GM19372 (cell line): ENCODE data around the gene EGFL7.

Experiments used
- ATAC-seq: cut with Tn5 transposase; IDR thresholded peaks from one replicate; pipeline ENCODE4 v1.9.1; 2021; ENCODE audit warnings: mild to moderate bottlenecking, low read depth, moderate library complexity; ENCODE audit not compliant: unreplicated experiment

Gene EGFL7

DNA sequence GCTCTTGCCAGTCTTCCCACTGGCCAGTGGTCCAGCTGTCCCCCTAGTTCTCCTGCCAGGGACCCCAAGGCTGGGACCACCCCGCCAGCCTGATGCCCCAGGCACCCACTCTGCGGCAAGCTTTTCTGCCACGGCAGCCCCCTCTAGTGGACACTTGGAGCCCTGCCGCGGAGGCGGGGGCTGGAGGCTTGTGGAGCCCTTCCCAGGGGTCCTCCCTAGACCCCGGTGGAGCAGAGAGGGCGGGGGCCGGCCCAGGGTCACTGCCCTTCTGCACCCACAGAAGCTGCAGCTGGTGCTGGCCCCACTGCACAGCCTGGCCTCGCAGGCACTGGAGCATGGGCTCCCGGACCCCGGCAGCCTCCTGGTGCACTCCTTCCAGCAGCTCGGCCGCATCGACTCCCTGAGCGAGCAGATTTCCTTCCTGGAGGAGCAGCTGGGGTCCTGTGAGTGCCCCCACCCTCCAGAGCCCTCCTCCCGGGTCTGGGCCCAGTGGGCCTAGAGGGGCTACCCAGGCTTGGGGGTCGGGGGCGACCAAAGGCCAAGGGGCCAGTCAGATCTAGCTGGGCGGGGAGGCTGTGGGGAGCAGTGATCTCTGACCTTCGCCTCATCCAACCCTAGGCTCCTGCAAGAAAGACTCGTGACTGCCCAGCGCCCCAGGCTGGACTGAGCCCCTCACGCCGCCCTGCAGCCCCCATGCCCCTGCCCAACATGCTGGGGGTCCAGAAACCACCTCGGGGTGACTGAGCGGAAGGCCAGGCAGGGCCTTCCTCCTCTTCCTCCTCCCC is 9.1 kb downstream of the EGFL7 start:
- ATAC-seq = no peak

DNA sequence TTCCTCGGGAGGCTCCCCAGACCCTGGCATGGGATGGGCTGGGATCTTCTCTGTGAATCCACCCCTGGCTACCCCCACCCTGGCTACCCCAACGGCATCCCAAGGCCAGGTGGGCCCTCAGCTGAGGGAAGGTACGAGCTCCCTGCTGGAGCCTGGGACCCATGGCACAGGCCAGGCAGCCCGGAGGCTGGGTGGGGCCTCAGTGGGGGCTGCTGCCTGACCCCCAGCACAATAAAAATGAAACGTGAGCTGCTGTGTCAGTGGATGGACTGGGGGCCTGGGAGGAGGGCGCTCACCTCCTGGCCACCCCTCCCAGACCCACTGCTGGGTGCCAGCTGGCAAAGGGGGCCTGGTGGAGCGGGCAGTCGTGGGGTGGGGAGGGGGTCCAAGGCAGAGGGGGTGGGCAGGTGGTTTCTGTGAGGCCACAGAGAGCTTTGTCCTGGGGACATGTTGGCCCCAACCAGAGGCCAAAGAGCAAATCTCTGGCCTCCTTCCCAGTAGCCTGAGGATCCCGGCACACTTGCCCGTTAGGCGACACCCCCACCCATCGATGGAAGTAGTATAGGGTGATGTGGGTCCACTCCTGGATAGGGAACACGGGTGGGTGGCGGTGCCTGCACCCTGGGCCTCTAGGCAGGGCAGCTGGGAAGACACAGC is 9.8 kb downstream of the EGFL7 start:
- ATAC-seq = no peak

DNA sequence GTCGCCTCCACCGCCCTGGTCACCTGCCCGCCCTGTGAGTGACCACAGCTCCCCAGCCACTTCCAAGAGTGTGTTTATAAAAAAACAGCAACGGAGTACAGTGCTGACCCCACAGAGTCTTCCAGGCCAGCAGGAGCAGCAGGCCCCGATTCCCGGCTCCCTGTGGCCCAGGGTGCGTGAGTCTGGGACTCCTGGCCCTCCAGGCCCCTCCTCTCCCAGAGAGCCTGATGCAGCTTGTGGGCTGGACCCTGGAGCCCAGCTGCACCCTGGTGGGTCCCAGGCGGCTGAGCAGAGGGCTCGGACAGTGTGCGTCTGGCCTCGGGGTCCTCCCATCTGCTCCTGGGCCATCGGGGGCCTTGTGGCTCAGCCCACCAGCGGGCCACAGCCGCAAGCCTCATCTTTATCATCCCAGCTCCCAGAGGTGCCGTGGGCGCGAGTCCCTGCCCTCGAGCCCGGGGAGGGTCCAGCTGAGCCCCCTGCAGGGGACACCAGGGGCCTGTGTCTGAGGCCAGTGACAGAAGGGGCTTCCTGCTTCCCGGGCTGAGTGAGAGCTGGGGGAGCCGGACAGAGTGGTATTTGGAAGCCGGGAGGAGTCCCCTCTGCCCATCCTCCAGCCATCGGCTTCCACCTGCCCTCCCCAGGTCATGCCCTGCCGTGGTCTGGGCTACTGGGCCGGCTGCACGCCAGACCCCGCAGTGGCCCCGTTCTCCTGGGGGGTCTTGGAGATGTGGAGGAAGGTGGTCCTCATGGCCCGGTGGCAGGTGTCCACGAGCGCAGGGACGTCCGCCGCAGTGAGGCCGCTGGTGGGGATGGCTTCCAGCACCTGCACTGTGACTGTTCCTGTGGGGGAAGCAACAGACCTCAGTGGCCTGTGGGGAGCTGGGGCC is 10.6 kb downstream of the EGFL7 start:
- no peak for ATAC-seq

DNA sequence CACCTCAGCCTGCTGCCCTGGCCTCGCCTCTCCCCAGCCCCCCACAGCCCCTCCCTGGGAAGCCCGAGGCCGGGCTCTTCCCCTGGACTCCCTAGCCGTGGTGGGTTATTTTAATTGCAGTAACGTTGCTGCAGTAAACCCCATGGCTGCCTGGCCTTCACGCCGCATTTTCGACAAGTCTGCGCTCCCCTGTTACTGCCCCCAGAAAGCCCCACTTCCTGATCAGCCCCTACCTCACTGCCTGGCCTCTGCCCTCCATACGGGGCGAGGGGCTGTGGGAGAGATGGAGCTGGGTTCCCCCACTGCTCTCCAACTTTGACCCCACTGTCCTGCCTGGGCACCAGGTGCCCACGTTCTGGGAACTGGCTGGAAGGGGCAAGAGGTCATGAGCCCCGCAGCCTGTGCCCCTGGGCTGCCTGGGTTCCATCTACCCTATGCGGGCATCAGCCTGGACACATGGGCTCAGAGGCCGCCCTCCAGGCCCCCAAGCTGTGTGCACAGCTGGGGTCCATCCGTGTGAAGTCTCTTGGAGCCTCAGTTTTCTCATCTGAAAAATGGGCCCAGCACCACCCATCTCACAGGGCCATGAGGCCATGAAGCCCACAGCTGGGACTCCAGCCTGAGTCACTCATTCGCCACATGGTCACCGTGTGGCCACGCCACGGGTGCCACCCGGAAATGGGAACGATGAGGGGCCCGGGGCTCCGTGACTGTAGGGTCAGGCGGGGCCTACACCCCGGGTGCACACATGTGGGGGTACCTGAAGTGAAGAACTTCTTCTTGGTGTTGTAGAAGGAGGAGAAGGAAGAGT is 11.5 kb downstream of the EGFL7 start:
- no peak for ATAC-seq

DNA sequence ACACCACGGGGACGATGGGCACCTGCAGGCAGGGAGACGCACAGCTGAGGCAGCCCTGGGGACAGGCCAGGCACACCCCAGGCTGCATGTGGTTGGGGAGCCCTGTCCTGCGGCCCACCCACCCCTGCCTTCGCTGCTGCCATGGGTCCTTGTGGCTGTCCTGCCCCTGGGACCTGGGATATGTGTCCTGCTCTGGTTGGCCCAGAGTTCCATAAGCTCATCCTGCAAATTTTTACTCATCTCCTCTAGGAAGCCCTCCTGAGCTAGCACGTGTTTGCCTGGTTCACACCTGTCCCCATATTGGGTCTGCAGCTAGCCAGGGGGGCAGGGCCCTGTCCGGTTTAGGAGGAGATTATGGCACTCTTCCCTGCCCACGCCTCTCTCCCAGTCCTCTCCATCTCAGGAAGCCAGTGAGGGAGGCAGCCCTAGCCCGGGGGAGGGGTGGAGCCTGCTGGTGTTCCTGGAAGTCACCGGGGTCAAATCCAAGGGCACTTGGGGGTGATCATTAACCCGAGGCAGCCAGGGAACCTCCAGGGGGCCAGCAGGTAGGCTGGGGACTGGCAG is 12.2 kb downstream of the EGFL7 start:
- no peak for ATAC-seq

DNA sequence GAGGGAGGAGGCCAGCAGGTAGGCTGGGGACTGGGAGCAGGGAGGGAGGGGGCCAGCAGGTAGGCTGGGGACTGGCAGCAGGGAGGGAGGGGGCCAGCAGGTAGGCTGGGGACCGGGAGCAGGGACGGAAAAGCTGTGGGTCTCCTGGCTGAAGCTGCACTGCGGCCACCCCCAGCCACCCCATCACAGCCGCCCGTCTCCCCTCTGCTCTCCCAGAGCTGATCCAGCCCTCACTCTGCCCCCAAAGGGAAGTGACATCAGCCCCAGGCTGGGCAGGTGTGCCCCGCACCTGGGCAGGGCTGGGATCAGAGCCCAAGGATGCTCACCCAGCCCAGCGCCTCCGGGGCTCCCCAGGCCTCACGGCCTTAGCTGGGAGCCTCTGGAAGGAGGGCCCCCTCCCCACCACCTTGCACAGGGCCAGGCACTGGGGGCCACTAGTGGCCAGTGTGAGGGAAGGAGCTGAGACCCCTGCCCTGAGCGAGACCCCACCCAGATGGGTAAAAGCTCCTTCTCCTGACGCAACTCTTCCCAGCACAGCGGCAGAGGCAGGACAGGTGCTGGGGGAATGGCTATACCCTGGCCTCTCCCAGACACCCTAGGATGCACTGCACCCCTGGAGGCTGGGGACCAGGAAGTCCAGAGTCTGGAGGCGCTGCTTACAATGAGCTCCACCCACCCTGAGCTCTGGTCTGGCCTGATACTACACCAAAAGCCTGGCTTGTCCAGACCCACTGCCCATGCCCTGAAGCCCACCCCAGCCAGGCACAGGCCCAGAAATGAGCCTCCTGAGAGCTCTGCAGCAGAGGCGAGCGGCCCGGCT is 13.0 kb downstream of the EGFL7 start:
- no peak for ATAC-seq

DNA sequence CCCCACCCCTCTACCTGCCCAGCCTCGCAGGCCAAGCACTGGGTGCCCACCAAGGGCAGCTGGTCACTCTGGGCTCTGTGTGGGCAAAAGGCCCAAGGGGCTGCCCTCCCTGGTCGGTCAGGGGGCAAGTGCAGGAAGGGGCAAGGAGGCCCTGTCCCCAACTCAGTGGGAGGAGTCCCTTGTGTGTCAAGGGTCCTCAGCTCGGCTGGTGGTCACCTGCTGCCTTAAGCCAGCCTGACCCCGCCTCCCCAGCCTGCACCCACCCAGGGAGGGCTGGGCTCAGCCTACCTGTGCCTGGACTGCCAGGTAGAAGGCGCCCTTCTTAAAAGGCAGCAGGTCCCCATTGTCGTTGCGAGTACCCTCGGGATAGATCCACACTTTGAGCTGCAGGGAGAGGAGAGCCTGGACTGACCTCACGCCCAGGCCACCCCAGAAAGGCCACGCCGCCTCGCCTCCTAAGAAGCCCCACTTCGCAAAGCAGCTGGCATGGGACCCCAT is 13.6 kb downstream of the EGFL7 start:
- no peak for ATAC-seq

DNA sequence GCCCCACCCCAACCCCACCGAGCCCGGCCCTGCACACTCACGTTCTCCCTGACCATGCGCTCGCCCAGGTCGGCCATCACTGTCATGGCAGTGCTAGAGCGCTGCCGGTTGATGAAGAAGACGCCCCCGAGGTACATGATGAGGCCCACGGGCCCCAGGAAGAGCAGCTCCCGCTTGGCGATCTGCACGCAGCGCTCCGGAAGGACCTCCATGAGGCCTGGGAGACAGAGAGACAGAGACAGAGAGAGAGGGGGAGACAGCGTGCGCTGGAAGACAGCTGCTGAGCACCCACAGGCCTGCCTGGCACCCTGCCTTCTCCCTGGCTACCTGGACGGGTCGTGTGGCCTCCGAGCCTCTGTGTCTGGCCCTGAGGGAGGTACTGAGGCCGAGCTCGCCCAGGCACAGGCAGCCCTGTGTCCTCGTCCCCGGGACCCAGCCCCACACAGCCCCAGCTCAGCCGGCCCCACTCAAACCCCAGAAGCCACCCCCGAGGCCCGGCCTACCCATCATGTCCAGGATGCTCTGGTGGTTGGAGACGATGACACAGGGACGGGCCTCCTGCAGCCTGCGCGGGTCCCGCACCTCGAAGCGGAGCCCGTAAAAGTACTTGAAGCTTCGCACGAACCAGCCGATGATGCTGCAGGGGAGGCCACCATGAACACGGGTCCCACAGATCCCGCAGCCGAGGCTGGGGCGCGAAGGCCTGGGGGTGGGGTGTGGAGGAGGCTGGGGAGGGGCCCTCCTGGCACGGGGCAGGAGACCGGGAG is 14.4 kb downstream of the EGFL7 start:
- ATAC-seq = no peak

DNA sequence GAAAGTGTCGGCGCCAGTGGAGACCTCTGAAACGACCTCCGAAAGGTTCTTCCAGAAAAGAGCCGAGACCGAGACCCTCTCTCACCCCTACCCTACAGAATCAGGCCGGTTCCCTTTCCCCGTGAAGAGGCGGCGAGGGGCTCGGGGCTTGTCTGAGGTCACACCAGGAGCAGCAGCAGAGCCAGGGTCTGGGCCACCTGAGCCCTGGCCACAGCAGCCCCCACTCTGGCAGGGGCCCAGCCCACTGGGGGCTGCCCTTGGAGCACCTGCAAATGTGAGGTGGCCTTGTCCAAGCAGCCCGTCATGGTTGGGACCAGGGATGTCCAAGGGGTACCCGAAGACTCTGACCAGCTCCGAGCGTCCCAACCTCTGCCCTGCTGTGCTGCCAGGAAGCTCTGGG is 15.3 kb downstream of the EGFL7 start:
- ATAC-seq = no peak

DNA sequence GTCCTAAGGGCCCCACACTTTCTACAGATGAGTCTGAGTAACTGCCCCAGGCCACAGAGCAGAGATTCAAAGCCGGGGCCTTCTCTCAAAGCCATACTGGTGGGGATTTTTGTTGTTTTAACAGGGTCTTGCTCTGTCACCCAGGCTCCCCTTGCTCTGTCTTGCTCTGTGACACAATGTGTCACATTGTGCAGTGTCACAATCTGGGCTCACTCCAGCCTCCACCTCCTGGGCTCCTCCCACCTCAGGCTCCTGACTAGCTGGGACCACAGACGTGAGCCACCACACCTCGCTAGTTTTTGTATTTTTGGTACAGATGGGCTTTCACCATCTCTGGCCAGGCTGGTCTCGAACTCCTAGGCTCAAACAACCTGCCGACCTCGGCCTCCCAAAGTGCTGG is 15.9 kb downstream of the EGFL7 start:
- no peak for ATAC-seq

DNA sequence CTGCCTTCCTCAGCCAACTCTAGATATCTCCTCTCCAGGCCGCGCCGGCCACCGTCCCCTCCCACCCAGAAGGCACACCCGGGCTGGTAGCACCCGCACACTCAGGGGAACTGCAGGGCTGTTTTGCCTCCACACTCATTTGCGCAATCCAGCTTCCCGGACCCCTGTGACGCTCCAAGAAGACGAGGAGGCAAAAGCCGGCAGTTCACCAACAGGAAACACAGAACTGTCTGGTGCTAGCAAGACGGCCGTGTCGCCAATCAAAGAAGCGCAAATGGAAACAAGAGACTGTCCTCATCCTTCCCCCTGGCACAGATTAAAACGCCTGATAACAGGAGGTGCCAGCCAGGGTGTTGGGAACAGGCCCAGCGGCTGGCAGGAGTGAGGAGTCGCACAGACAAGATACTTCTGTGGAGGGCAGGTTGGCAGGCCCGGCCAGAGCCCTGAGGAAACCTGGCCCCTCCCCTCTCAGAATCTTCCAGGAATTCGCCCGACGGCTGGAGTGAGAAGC is 16.8 kb downstream of the EGFL7 start:
- no peak for ATAC-seq

DNA sequence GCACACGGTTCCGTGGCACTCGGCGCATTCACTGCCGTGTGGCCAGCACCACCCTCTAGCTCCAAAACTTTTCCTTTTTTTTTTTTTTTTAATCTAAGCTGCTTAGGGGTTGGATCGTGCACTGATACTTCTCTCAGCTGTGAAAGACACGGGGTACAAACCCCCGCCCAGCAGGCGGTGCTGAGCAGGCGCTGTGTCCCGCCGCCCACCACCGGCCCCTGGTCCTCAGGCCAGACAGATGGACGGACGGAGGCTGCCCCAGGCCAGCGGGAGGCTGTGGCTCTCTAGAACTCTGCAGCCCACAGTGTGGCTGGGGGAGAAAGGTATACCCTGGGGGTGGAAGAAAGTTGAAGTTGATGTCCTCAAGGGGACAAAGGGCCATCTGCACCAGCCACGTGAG is 18.3 kb downstream of the EGFL7 start:
- ATAC-seq = no peak

DNA sequence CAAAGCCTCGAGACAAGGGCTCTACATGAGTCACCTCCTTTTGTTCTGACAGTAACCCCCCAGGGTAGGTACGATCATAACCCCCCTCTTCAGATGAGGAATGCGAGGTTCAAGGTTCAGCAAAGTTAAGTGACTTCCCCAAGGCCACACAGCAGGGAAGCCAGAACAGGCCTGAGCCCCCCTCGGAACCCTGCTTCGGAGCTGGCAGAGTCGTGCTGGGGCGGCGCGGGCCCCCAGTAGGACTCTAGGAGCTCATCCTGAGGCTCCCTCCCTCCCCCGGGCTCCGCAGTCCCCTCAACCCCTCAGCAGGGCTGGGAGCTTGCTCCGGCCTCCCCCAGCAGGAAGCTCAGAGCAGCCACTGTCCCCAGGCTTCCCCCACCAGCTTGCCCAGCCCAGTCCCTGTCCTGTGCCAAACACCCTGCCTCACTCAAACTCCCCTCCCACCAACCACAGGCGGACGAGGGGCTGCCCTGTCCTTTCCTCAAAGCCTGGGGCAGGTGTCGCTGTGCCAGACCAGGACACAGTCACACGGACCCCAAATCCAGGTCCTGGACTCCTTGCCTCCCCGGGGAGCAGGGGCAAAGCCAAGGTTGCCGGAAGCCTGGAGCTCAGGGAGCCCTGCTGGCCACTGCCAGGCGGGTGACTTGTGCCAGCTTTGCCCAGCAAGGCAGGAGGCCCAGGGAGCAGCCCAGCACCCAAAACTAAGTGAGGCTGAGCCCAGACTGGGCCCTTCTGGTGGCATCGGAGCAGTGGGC is 19.4 kb downstream of the EGFL7 start:
- no peak for ATAC-seq

DNA sequence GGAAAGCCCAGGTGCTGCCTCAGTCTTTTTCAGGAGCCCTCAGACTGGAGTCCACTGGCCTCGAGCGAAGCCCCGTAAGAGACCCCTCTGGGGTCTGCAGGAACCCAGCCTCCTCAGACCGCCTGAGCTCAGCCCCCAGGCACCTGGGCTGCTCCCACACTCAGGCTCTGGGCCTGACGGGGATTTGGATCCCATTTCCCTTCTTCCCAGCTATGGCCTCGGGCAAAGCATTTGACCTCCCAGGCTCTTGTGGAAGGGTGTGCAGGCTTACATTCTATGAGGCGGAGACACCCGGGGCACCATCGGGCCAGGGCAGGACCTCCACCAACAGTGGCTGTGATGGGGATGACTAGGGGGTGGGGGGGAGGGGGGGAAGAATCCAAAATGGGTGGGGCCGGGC is 20.0 kb downstream of the EGFL7 start:
- no peak for ATAC-seq

DNA sequence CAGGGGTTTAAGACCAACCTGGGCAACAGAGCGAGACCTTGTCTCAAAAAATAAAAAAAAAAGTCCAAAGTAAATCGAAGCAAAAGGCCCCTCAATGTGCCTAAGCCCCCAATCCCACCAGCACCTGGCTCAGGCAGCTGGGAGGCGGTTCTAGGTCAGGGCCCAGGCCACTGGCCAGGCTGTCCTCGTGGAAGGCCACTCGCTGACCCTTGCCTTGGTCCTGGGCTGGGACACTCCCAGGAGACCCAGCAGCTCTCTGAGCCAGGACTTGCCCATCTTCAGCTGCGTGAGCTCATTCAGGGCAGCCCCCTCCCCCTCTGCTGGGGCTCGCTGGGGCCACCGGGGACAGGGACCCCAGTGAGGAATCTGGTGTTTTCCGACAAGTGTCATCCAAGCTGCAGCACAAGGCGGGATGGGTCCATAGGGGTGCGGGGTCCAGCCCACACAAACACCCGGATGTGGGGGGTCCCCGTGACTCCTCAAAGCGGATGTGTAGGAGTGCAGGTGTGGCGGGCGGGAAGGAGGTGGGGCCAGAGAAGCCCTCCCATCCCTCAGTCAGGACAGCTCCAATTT is 20.5 kb downstream of the EGFL7 start:
- ATAC-seq = no peak

DNA sequence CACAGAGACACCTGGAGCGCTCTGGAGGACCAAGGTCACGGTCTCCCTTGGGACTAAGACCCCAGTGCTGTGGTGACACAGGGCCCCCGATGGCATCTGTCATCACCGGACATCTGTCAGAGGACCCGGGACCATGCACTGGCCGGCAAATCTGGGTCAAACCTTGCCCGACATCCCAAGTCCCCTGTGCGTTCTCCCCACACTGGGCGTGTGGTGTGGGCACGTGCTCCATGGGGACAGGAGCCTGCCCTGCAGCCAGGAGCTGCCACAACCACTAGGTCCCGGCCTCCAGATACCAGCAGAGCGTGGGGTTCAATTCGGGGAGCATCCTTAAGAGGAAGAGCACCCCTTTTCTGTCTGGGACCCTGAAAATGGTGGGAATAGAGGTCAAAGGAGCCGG is 21.0 kb downstream of the EGFL7 start:
- no peak for ATAC-seq

DNA sequence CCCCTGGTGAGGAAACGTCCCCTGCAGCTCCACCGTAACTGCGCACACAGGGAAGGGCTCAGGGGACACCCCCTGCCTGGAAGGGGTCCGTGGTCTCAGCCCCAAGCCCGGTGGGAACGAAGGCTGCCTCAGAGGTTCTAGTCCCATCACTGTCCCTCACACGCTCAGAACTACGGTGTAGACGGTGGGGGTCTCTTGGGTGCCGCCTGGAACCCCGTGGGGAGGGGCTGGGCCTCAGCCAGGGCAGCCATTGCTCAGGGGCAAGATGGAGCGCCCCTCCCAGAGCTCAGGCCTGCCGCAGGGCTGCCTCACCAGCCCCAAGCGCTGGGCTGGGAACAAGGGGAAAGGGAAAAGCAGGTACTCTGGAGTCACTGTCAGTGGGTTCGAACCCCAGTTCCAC is 21.6 kb downstream of the EGFL7 start:
- ATAC-seq = no peak
